ENCODE data around the gene HGS. TPM values are rescaled to one million over a fixed set of nuclear protein-coding genes. Genes with fewer than 3 reads are reported as not detected.

The HGS gene
- total and polyA plus RNA-seq, 2 of the 13 experiments (the other 11 are each of a cell fraction or from before 2014, with no cell fraction given) = 73.3 to 78.1 TPM

- TF ChIP-seq ARID4A (CRISPR knock-in tag; IDR thresholded peaks at IDR 0.05; ENCODE audit: borderline replicate concordance) (peak; percentile 97), KLF6 (CRISPR knock-in tag; IDR thresholded peaks at IDR 0.05) (peak; percentile 73; the same call in 1 of the 2 replicates), EHMT2 (IDR thresholded peaks at IDR 0.05; ENCODE audit: borderline replicate concordance, low read depth, low read length) (no peak), AHDC1 (CRISPR knock-in tag; IDR thresholded peaks at IDR 0.05; ENCODE audit: borderline replicate concordance) (no peak), ZNF543 (CRISPR knock-in tag; IDR thresholded peaks at IDR 0.05) (peak; percentile 33; the same call in 1 of the 2 replicates), HMGXB4 (CRISPR knock-in tag; IDR thresholded peaks at IDR 0.05; ENCODE audit: borderline replicate concordance in 1 of 2, low read depth in 1 of 2) (peak; percentile 84 to 86), IKZF5 (CRISPR knock-in tag; IDR thresholded peaks at IDR 0.05) (peak; percentile 30; the same call in 1 of the 2 replicates), ZNF414 (CRISPR knock-in tag; IDR thresholded peaks at IDR 0.05) (peak; percentile 56), SP1 (IDR thresholded peaks at IDR 0.05) (0 out of 2 replicates have a peak, but pooled peaks have one; percentile 38), SP1 (CRISPR knock-in tag; IDR thresholded peaks at IDR 0.05) (peak; percentile 85)
- TF ChIP-seq, protein P1, sequence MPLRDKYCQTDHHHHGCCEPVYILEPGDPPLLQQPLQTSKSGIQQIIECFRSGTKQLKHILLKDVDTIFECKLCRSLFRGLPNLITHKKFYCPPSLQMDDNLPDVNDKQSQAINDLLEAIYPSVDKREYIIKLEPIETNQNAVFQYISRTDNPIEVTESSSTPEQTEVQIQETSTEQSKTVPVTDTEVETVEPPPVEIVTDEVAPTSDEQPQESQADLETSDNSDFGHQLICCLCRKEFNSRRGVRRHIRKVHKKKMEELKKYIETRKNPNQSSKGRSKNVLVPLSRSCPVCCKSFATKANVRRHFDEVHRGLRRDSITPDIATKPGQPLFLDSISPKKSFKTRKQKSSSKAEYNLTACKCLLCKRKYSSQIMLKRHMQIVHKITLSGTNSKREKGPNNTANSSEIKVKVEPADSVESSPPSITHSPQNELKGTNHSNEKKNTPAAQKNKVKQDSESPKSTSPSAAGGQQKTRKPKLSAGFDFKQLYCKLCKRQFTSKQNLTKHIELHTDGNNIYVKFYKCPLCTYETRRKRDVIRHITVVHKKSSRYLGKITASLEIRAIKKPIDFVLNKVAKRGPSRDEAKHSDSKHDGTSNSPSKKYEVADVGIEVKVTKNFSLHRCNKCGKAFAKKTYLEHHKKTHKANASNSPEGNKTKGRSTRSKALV (CRISPR knock-in tag; IDR thresholded peaks at IDR 0.05) = no peak
These were observed at the start of gene HGS, which contains the start of gene ARL16 (continued) for GRCh38 chr17:81683584-81684441.
